HG03097 (cell line): ENCODE results near the gene RPL27A.
A peak's percentile ranks its signal among the peaks of the same experiment; 100 is the strongest.
"Not testable (repeated sequence)": the region's sequence is repeated elsewhere in the genome, so short reads cannot be mapped to it uniquely, and the experiment has no call there.

Experiments used
- ATAC-seq: cut with Tn5 transposase; IDR thresholded peaks from one replicate; pipeline ENCODE4 v1.9.1; 2021; ENCODE audit not compliant: unreplicated experiment, low FRiP score

The RPL27A gene

DNA sequence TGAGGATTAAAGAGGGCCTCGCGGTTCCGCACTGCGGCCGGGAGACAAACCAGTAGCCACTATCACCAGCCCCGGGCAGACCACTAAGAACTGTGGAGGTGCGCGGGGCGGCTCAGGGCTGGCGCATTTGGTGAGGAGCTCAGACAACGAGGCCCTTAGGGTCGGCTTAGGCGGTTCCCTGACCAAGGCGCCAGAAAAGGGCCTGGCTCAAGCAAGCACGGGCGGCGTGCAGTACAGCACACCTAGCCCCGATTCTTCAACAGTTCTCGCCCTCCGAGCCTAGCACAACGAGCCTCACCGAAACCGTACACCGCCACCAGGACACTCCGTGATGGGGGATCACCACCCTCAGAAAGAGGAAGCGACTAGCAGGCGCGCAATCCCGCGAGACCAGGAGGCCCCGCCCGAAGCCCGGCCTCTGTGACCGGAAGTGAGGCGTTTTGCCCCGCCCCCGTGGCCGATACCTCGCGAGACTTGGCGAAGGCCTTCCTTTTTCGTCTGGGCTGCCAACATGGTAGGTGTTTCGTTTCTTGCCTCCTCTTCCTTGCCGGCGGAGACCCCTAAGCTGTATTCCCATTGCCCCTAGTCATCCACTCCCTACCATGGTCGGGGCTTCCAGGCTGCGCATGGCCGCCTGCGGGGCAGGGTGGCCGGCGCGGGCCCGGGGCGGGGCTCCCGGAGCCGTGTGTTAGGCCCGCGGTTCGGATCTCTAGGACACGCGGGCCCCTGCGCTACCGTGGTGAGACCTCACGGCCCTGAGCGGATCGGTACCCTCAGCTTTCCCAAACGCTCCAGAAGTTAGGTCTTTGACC lies at the start of gene RPL27A, which contains the start of gene TRIM66:
RPL27A (plus strand) TSS at position 490 of the 812 bp plus-strand sequence; CDS start at position 512, 22 bp downstream.
TRIM66 (minus strand) TSS at position 363 of the 812 bp plus-strand sequence. CDS start 10,391 bp downstream, outside the sequence.
- peak; percentile 92 for ATAC-seq

DNA sequence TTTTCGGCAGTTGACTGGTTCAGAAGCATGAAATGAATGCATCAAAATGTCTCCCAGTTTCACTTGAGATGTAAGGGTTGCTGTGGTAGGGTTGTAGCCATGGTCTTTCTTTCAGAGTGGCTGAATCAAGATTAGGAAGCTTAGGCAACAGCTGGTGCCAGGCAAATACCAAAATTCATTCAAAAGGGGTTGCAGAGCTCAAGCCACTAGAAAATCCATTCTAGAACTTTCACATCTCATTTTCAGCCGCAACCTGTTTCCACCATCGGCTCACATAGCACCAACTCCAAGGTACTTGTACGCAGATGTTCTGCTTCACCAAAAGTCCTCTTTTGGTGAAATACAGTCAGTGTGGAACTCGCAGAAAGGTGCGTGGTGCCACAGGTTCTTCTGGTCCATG lies 48.1 kb upstream of the RPL27A start:
- ATAC-seq, result no peak

DNA sequence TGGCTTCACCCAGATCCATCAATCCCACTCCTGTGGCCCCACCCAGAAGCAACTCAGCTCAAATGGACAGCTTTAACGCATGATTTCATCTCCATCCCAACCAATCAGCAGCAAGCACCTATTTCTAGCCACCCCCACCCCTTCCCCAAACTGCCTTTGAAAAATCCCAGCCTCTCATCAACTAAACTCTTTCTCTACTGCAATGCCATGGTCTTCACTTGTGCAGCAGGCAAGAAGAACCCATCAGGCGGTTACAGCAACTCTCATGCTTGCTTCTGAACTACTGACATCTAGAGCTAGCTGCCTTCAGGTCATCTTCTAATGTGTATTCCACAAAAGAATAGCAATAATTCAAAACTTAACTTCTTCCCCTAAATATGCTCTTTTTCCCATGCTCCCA lies 46.5 kb upstream of the RPL27A start:
- no peak for ATAC-seq

DNA sequence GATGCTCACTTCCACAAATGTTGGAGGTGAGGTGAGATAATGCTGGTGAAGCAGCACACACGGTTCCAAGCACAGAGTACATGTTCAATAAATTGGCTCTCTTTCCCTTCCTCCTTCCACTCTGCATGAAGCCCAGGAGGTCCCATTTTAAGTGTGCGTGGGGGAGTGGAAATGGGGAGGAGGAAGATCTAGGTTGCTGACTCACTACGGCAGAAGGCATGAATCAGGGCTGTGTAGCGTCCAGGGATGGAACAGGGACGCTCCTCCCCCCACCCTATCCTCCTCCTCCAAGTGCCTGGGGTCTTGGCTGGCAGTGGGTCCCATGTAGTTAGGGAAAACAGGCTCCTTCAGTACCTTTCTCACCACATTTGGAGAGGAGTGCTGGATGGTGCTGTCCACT lies 44.3 kb upstream of the RPL27A start:
- no peak for ATAC-seq

DNA sequence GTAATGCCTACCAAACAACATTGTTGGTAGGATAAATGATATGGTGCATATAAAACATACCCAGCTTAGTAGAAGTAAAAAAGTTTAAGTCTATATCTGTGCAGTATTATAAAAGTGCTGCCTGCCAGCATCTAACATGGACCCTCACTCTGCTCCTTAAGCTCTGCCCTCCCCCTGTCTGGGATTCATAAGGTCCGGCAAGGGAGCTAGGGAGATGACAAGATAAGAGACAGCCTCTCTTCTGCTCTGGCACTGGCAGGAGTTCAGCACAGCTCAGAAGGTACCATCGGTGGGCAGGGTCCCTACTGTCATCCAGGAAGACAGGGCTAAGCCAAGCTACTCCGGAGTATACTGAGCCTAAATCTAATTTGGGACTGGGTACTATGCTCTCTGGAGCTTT lies 42.9 kb upstream of the RPL27A start:
- no peak for ATAC-seq

DNA sequence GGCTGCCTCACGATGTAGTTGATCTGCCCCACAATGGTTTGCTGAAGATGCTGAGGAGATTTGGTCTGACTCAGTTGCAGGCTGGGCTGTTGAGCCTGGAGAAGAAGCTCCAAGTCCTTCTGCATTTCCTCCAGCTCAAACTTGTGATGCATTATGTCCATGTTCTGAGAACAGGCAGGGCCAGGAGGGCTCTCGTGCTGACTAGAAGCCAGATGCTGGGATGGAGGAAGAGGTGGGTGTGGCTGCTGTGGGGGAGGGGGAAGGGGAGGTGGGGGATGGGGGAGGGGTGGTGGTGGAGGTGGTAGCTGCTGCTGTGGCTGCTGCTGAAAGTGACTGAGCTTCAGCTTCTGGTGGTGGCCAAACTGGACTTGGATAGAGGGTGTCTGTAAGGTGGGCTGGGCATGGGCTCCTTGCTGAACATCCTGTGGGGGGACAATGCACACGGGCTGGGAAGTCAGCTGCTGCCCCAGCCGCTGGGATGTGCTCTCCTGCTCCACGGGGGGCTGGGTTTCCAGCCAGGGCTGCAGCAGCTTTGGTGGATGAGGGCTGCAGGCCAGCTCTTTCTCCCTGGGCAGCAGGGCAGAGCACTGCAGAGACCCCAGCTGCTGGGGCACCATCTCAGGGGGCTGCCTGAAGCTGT lies 42.2 kb upstream of the RPL27A start:
- ATAC-seq, result no peak

DNA sequence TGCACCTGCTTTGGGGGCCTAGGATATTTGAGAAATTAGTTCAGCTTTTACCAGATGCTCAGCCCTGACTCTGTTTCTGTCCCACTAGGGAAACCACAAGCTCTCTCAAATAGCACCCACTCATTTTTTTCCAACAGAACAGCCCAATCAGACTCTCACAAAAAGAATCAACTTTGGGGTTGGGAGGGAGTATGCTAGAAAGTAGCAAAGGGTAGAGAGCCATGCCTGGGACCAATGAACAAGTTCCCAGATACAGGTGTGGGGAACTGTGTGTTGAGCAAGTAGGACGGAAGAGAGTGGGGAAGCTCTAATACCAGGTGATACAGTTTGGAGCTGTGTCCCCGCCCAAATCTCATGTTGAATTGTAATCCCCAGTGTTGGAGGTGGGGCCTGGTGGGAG lies 41.3 kb upstream of the RPL27A start:
- no peak for ATAC-seq

DNA sequence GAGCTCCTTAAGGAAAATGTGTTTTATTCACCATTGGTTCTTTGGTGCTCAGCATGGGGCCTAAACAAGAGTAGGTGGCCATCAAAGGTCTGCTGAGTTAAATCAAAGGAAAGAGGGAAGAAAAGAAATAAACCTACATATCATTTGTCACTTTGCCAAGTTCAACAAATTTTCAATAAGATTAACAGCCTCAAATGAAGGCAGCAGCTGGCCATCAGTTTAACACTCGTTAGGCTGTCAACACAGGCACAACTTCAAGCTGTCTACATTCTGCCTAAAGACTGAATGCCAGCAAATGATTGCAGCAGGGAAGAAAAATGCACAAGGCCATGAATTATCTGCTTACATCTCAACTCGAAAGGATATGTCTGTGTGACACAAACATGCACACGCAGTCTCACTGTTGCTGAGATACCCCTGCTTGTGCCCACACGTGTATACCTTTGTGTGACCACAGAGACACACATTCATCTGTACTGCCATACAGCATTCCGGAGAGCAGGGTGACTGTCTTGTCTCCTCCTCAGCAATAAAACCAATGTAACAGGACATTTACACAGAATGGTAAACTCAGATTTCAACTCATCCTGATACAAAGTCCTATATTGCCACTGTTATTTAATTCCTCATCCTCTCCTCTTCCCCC lies 40.3 kb upstream of the RPL27A start:
- ATAC-seq, result no peak

DNA sequence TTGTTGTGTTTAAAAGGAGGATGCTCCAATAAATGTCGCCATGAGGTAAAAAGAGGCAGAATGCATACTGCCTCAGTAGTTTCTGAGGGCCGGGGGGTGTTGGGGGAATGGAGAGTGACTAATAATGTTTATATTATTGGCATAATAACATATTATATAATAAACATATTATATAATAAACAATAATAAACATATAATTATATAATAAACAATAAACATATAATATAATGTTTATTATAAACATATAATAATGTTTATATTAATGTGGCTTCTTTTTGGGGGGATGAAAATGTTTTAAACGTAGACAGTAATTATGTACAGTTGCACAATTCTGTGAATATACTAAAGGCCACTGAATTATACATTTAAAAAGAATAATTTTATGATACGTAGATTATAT lies 35.7 kb upstream of the RPL27A start:
- no peak for ATAC-seq

DNA sequence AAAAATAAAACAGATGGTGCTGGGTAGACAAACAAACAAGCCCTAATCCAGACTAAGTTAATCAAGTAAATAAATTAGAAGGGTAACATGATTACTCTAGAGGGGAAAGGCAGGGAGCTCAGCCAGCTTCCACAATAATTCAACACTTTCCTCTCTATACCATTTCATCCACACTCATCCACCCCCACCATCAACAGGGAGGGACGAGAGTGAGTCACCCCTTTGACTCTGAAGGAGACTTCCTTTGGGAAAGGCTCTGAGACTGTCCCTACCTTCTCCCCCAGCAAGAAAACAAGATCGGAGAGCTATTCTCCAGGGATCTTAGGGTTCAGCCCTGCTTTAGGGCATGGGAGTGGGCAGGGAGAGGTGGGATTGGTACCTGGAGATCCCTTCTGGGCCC lies 33.2 kb upstream of the RPL27A start:
- ATAC-seq, result no peak

DNA sequence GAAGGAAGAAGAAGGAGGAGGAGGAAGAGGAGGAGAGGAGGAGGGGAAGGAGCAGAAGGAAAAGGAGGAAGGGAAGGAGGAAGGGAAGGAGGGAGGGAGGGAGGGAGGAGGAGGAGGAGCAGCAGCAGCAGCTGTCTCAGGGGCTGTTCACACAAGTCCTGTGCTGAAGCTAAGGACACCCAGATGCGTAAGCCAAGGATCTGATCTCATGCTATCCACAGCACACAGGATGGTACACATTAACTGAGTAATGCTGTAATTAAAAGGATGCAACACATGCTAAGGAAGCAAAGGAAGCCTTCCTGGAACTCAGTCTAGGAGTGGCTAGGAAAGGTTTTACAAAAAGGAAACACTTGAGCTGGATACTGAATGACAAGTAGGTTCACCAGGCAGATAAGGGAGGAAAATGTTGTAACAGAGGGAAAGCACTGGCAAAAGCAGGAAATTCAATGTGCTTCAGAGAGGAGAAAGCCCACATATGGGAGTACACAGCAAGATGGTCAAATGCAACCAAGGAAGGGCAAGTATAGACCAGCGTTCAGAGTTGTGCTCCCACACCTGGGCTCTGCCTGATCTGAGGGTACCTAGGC lies 32.1 kb upstream of the RPL27A start:
- no peak for ATAC-seq

DNA sequence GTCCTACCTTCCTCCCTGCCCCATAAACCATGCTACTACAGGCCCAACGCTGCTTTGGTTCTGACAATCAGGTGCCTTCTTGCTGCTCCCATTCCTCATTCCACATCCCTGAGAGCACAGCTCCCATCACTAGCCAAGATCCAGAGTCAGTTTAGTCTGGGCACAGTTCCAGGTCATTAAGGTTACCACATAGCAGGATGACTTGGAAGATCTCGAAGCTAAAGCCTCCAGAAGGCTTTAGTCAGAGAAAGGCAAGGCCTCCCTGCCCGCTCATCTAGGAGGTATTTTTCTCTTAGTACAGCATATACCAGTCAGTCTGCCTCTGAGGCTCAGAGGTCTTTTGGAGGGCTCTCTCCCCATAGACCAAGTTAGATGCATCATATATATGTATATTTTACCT lies 30.5 kb upstream of the RPL27A start:
- ATAC-seq, result no peak

DNA sequence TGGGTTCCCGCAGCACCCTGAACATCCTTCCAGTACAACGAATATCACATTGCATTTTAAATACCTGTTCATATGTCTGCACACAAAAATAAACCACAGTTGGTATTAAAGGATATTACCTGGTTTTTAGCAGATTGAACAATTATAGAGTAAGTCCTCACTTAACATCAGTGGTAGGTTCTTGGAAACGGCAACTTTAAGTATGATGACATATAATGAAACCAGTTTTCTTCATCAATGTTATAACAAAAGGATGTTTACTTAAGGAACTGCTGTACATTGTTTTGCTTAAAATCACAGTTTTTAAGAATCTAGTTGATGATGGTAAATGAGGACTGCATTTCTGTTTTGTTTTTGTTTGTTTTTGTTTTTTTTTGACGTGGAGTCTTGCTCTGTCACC lies 28.1 kb upstream of the RPL27A start:
- no peak for ATAC-seq

DNA sequence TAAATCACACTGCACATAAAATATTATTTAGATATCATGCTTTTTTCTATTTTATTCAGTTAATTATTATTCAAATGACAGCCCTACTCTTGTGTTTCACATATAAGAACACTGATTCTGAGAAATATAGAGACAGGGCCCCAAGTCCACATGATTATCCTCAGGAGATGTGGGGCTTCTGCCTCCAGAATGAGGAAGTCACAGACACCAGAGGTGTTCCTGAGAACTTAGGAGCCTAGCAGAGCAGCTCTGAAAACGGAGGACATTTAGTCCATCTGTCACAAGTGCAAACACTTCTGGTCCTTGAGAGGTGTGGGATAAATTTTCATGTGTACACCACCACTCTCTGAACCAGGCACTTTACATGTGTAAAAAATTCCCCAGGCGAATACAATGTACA lies 26.3 kb upstream of the RPL27A start:
- no peak for ATAC-seq

DNA sequence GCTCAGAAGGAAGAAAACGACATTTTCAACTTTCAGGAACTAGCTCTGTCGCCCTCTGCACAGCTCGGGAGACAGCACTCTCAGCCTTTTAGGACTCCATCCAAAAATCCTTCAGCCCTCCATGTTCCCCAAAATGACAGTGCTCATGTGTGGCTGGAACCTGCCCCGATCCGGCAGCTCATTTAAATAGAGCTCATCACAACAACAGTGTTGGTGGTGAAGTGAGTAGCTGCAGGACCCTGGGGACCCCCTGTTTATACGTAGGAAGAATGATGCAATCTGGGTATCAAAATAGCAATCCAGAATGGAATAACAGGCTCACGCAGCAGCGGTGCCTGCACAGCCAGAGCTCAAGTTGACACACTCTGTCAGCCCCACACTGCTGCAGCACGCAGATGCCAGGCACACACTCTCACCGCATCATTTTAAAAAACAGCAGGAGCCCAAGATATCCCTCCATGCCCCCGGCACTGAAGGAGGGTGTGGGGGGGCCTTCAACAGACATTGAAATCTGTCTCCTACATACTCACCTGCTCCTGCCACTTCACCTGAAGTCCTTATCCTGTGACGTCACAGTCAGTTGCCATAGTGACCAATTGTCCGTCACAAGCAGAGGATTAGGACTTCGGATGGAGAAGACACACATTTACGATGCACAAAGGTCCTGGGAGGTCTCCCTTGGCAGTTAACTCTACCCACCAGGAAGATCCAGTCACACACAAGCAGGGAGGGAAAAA lies 24.1 kb upstream of the RPL27A start:
- ATAC-seq, result no peak

DNA sequence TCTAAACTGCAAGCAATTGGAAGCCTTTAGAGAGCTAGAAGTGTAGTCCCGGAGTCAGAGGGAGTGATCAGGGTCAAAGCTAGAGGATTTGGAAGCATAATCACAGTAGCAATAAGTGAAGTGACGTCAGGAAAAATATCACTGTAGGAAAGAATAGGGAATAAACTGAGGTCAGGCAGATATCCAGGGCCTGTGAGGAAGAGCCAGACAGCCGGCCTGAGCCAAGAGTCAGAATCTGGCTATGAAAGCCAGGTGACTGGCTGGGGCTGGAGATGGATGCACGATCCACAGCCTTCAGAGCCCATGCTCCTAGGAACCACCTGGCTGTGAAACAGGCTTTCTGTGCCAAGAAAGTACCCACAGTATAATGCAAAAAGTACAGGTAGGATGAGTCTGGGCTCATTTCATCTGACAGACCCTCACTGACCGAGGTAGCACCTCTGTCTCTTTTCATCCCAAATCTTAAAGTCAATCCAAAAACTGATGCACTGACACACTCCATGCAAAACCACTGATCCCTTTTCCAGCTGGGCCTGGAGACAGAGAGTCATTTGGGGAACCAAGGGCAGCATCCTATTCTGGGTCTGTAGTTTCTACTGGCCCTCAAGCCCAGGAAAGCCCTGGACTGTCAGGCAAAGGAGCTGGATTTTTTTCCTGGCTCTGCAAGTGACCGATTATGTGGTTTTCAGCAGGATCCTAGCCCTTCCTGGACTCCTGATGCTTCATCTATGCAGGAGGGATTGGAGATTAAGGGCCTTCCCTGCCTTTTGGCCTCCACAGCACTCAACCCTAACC lies 21.4 kb upstream of the RPL27A start:
- no peak for ATAC-seq

DNA sequence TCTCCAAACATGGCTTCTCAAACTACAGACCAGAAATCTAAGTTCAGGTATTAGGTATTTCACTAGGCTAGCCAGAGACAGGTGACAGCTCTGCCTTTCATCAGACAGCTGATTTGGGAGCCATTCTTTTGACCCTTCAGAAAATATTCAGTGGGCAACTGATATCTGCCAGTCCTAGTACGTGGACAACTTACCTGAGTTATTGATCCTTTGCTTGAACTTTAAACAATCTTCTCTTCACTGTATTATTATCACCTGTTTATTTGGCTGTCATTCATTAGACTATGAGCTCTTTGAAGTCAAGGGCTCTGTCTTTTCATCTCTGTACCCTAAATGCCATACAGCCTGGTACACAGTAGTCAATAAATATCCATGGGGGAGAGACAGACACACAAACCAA lies 17.4 kb upstream of the RPL27A start:
- no peak for ATAC-seq

DNA sequence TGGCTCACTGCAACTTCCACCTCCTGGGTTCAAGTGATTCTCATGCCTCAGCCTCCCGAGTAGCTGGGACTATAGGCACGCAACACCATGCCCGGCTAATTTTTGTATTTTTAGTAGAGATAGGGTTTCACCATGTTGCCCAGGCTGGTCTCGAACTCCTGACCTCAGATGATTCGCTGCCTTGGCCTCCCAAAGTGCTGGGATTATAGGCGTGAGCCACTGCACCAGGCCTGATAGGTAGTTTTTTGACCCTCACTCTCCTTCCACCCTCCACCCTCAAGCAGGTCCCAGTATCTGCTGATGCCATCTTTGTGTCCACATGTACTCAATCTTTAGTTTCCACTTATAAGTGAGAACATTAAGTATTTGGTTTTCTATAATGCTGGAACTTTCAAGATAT lies 12.5 kb upstream of the RPL27A start:
- ATAC-seq, result not testable (repeated sequence)

DNA sequence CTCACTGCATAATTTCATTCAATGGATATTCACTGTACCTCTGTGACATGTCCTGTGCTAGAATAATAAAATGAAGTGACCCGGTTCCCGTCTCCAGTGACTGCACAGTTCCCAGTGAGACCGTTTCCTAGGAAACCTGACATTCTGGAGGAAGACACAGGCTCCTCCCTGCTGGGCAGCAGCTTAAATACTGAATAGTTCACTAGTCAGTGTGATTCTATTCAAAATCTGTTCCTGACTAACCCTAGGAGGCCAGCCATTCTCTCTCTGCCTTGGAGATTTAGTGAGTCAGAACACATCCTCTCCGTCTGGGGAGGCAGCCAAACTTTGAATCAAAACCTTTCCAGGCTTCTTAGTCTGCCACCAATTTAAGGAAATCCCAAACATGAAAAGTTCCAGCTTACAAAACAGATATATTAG lies 11.4 kb upstream of the RPL27A start:
- ATAC-seq, result no peak

DNA sequence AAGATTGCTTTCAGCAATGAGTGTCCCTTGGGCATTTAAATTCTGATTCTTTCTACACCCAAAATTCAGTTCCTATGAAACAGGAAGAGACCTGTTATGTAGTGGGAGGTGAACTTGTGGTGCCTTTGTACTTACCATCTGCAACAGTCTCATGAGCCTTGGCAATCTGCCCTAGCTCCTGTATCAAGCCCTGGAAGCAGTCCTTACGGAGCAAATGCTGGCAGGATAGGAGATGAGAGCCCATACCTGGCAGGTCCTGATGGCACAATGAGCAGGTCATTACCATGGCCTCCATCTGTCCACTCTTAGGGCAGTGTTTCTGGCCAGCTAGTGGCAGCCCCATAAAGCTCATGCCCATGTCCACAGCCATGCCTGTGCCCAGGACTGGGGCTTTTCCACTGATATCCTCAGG lies 10.9 kb upstream of the RPL27A start:
- ATAC-seq, result no peak
